GM18499 (cell line): ENCODE measurements around the gene INCA1.

Source experiments
- ATAC-seq: cut with Tn5 transposase; IDR thresholded peaks from one replicate; pipeline ENCODE4 v1.9.1; 2021; ENCODE audit warnings: moderate number of reproducible peaks; ENCODE audit not compliant: insufficient read depth, unreplicated experiment

INCA1 gene

DNA sequence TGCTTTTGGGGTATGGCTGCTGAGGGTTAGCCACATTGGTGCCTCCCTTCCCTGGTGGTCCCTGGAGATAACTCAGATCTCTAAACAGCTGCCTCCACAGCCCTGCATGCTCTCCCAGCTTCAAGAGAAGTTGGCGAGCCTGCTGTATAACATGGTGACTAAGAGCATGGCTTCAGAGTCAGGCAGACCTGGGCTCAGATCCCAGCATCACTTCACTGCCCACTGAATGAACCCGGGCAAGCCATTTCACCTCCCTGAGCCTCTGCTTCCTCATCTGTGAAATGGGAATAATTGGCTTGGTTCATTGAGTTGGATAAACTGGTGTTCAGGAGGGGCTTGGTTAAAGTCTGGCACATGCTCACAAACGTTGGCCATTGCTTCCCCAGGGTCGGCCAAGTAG, 17.0 kb upstream of the INCA1 start:
- no peak for ATAC-seq

DNA sequence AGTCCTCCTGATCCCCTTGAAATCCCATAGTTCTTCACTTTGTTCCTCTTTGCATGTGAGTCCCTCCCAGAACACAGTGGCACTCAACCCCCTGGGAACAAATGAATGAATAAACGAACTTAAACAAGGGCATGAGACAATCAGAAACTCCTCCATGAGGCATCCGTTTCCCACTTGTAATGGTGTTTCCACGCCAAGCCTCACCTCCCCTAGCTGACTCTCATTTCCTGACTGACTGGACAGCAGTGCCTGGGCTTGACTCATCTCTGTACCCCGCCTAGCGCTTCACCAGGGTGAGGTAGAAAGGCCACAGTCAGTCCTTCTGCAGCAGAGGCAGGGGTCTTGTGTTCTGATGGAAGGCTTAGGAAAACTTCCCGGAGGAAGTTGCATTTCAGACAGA, 14.6 kb upstream of the INCA1 start:
- no peak for ATAC-seq

- ATAC-seq = no peak
These were observed 6.0 kb upstream of the INCA1 start for GRCh38 chr17:5003214-5003867.

DNA sequence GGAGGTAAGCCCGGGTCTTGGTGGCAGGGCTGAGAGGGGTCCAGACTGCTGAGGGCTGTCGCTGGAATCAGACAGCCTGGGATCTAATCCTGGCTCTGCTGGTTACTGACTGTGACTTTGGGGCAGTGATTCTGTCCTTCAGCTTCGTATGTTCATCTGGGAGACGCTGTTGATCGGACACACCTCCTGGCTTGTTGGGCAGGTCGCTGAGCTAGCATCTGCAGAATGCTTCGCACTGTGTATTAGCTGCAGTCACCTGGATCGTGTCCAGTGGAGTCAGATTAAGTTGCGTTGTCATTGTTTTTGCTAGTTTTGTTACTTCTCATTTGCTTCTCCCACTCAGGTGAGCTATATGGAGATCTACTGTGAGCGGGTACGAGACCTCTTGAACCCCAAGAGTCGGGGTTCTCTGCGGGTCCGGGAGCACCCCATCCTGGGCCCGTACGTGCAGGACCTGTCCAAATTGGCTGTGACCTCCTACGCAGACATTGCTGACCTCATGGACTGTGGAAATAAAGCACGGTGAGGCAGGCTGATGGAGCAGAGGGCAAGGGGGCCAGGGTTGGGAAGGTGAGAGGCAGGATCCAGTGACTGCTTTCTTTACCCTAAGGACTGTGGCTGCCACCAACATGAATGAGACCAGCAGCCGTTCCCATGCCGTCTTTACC, 4.9 kb upstream of the INCA1 start:
- ATAC-seq = no peak

DNA sequence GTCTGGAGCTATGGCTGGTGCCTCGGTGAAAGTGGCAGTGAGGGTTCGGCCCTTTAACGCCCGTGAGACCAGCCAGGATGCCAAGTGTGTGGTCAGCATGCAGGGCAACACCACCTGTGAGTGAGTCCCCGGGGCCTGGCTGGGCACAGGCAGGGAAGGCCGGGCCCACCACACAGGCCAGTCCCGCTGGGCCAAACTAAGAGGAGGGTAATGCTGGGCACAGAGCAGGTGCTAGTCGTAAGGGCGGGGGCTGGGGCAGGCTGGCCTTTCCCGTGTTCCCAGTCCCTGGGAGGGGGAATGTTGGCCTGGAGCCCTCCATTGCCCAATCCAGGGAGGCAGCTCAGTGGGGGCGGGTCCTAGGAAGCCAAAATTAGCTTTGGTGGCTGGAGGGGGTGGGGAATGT, 2.9 kb upstream of the INCA1 start:
- no peak for ATAC-seq

- ATAC-seq = no peak
These were observed 2.2 kb upstream of the INCA1 start for GRCh38 chr17:4999430-5000093.

- ATAC-seq = no peak
These were observed 1.6 kb upstream of the INCA1 start for GRCh38 chr17:4998732-4999429.

- no peak for ATAC-seq
These were observed 857 bp upstream of the INCA1 start for GRCh38 chr17:4998027-4998731.

DNA sequence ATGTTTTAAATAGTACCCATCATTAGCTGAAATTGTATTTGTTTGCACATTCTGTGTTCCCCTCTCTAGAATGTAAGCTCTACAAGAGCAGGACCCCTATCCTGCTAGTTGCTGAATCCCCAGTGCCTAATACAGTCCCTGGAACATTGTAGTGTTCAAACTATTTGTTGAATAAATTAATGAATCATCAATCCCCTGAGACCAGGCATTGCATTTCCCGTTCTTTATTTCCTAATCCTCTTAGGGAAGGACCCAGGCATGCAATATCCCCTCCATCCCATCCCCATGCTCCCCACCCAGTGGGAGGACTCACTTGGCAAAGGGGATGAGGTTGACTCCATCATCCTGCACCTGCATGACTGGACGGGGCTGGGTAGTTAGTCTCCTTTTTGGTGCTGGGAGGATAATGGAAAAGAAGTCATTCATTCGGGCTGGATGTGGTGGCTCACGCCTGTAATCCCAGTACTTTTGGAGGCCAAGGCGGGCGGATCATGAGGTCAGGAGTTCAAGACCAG, 3.2 kb downstream of the INCA1 start:
- ATAC-seq = no peak

GRCh38 chr17:4987767-4988567, 9.4 kb downstream of the INCA1 start:
- no peak for ATAC-seq

DNA sequence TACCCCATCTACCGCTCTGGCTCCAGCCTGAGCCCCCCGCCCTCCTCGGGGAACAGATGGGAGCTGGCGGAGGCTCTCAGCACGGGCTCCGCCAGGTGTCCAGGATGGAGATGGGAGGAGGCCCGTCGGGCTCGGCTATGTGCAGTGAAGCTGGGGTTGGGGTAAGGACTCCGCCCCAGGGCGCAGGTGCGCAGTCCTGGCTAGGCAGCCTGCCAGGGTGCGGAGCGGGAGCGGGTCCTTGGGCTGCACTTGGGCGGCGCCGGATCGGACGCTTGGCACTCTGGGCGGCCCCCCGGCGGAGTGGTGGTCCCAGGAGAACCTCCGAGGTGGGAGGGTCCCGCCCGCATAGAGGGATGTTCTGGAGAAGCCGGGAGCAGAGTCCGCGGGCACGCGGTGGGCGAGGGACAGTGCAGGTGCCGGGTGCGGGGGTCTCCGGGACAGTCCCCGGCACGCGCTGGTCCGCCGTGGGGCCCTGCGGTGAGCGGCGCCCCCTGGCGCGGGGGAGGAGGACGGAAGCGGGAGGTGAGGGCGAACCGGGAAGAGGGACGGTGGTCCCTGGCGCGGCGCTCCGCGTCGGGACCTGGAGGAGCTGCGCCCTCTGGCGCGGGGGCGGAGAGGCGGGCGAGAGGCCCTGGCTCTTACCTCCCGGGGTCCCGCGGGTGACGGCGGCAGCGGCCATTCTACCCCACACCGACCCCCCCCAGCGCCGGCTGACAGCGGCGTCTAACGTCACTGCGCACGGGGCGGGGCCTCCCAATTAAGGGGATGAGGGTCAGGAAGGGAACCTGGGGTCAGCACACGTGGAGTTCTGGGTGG, 10.2 kb downstream of the INCA1 start, which contains the start of gene CAMTA2:
CAMTA2 (minus strand) TSS at position 725 of the 816 bp plus-strand sequence. CDS start 1,453 bp downstream, outside the sequence.
- no peak for ATAC-seq

DNA sequence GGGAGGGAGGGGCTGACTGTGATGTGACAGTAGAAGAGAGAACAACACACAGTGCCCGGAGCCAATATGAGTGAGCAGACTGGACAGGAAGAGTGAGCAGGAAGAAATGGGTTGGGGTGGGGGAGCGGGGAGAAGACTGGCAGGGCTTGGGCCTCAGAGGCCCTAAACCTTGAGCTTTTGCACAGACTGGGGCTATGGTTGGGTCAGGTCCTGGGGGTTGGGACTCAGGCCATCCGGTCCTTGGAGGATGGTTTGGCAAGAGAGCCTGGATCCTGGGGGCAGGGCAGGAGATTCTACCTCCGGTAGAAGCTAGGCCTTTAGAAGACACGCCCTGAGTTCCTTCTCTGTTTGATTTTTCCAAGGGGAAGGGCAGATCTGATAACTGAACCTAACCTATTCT, 10.9 kb downstream of the INCA1 start:
- ATAC-seq = no peak

DNA sequence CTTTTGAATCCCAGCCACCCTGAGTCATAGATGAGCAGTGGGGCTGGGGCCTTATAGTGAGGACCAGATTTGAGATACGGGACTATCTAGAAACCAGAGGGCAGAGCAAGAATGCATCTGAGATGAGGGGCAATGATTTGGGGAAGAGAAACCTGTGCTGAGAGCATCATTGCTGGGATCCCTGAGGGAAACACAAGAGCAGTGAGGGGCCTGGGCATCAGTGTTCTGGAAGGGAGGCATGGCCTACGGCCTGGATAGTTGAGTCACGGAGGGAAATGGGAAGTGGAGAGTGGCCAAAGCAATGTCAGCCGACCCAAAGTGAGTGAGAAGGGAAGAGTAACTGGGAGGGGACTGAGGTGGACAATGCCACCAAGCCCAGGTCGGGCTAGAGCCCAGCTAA, 15.0 kb downstream of the INCA1 start:
- no peak for ATAC-seq

DNA sequence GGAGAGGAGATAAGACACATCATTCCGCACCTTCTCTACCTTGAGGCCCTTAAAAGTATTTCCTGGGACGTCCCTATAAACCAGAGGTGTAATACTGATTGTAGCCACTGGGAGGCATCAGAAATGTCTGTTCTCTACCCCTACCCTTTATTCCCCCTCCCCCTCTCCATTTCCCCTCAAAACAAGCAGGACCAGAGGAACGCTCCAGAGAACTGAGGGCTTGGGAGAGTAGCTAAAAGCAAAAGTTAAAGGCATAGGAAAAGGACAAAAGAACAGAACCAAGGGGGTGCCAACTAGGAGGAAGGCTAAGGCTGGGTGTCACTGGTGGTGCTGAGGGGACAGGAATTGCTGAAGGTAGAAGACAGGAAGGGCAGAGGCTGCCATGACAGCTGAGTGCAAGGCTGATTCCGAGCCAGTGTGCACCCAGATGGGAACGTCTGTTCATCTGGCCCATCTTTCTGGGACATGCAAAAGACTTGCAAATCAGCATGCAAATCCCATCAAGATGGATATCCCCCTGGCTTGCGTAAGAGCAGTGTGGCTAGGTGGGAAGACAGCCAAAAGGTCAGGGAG, 16.6 kb downstream of the INCA1 start:
- ATAC-seq = no peak

- no peak for ATAC-seq
These were observed 18.6 kb downstream of the INCA1 start for GRCh38 chr17:4978726-4979125.

GRCh38 chr17:4974115-4974670, 23.1 kb downstream of the INCA1 start:
- no peak for ATAC-seq

DNA sequence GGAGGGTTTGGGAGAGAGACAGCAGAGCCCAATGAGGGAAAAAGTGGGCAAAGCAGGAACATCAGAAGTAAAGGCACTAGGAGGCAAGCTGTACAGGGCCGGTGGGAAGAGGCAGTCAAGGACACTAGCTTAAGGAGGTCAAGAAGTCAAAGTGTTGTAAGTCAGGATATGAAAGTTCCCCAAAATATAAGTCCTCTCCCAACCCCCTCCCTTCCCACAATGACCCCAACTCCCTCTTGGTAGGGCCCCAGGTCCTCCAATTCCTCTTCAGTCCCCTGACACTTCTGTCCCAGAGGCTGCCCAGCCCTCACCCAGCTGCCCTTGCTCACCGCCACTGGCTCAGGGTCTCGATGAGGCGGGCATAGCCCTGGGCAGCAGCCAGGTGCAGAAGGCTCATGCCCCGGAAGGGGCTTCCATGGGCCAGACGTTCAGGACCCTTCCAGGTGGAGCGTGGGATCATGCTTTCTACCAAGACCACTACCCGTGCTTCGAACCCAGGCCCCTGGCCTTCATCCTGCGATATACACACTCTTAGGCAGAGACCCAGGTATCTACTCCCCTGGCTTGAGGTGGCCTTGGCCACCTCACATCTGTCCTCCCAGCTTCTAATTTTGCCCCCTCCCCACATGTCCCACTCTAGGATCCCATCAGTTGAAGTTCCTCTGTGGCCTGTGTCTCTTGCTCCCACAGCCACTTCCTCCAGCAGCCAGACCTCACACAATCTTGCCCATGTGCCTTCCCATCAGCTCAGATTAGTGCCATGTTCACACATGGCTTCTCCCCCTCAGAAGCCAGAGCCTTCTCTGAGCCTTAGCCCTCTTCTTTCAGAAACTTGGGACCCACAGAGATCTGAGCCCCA, 23.8 kb downstream of the INCA1 start:
- no peak for ATAC-seq
